Thyroid gland (tissue), 4 donors: Measurements from ENCODE around the gene TEFM. TPM values are rescaled to one million over a fixed set of nuclear protein-coding genes. Genes with fewer than 3 reads are reported as not detected.
"Not testable (repeated sequence)": the region's sequence is repeated elsewhere in the genome, so short reads cannot be mapped to it uniquely, and the experiment has no call there.

Source experiments
- DNase-seq, 2 donors: peaks; one replicate each; pipeline ENCODE4 v3.0.0-alpha.2; 2019
- H3K27ac ChIP-seq, 3 donors: fragments of 200-600 bp; sonication (generic); 1 replicate in 2 of 3; 2 replicates in 1 of 3; pipeline ENCODE4 v1.5.1; 2016 to 2019; ENCODE audit warnings: mild to moderate bottlenecking in 1 of 3, moderate library complexity in 1 of 3
- H3K27me3 ChIP-seq: fragments of 200-600 bp; sonication (generic); one replicate; pipeline ENCODE4 v1.5.1; 2019
- H3K36me3 ChIP-seq, 2 donors: fragments of 200-600 bp; sonication (generic); one replicate each; pipeline ENCODE4 v1.5.1; 2016 to 2019
- H3K4me1 ChIP-seq, 2 donors: fragments of 200-600 bp; sonication (generic); one replicate each; pipeline ENCODE4 v1.5.1; 2017 to 2019
- H3K4me3 ChIP-seq, 3 donors: fragments of 200-600 bp; sonication (generic); replicated peaks in 1 of 3; 1 replicate in 2 of 3; 2 replicates in 1 of 3; pipeline ENCODE4 v1.5.1; 2016; ENCODE audit warnings: mild to moderate bottlenecking in 1 of 3
- H3K9me3 ChIP-seq: fragments of 200-600 bp; sonication (generic); one replicate; pipeline ENCODE4 v1.5.1; 2017
- CTCF ChIP-seq, 6 experiments: fragments of 200-600 bp in 3 of 6; fragments of 450-650 bp in 3 of 6; sonication (generic) in 3 of 6; IDR thresholded peaks; one replicate each; pipeline ENCODE4 v1.5.1; 2016 to 2019; ENCODE audit warnings: antibody characterized with exemption in 6 of 6, mild to moderate bottlenecking in 2 of 6, inconsistent platforms in 1 of 6, moderate library complexity in 1 of 6
- POLR2A ChIP-seq, 2 donors: fragments of 450-650 bp; IDR thresholded peaks; one replicate each; pipeline ENCODE4 v1.6.1; 2017; ENCODE audit warnings: antibody characterized with exemption in 2 of 2, mild to moderate bottlenecking in 2 of 2, moderate library complexity in 1 of 2
- whole genome bisulfite sequencing, 2 donors: methylation state at CpG; one replicate each; pipeline ENCODE4 v1.1.5; 2017; 5-methylcytosine and 5-hydroxymethylcytosine counted together
- intact Hi-C: fragments of 100-400 bp; cut with DNase I; formaldehyde crosslinking; loops from one replicate; pipeline ENCODE4 v1.15.1; 2023
- total RNA-seq, 4 donors: library from RNA; depleted of rRNA; stranded (reverse); fragments of >200 nt; gene quantifications; one replicate each; pipeline ENCODE4 v1.2.3, GENCODE V29; 2016

The TEFM gene
- total RNA-seq, 4 donors from 2014 or later = 7.0 to 16.8 (median 13.5) TPM

DNA sequence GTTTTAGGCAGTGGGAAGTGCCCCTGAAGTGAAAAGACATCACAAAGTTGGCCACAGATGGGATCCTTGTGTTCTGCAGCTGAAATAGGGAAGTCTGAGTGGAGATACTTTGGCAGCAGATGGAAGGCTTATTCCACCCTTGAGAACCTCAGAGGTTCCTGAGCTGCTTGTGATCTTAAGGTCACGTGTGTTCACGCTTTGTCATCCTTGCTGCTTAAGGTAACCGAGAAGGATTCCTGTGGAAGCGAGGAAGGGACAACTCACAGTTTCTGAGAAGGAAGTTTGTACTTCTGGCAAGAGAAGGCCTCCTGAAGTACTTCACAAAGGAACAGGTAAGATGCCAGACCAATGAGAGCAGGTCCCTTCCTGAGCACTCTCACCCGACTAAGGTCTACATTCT is 27.9 kb upstream of the TEFM start:
- no peaks in the 10 kb centered on the region for H3K9me3 ChIP-seq
- TF ChIP-seq POLR2A (IDR thresholded peaks at IDR 0.05) = no peak
- no peak for TF ChIP-seq CTCF (IDR thresholded peaks at IDR 0.05)
- no peaks in the 10 kb centered on the region for H3K4me1 ChIP-seq
- H3K27me3 ChIP-seq = no peaks in the 10 kb centered on the region
- 43 to 50% methylated on average over 5 of the region's 5 CpGs for WGBS, 2 donors
- no peak for DNase-seq
- H3K27ac ChIP-seq = no peak overlapping the region
- no peak overlapping the region for H3K4me3 ChIP-seq
- no peaks in the 10 kb centered on the region for H3K36me3 ChIP-seq
- intact Hi-C loops = no loop called here

- H3K27me3 ChIP-seq, DNase-seq, intact Hi-C loops, H3K4me1 ChIP-seq, H3K9me3 ChIP-seq, H3K36me3 ChIP-seq, H3K27ac ChIP-seq, H3K4me3 ChIP-seq: not testable (repeated sequence)
- WGBS, 2 donors = 88 to 91% methylated on average over 8 of the region's 8 CpGs
Observed at GRCh38 chr17:30931582-30931981, 25.5 kb upstream of the TEFM start.

DNA sequence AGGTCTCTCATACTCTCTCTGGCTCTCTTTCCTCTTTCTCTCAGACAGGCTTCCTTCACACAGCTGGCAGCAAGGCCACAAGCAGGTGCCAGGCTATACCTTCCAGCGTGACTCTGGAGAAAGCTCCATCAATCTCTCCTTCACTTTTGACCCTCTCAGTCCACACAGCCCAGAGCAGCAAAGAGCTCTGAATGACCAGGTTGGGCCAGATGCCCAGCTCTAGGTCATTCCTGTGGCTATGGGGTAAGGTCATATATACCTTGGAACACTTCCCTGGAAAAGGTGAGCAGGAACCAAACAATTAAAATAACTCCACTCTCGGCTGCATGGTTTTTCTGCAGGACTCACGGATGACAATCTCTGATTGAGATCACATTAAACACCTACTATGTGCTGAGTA is 24.5 kb upstream of the TEFM start:
- Histone ChIP-seq H3K27me3 (no peaks in the 10 kb centered on the region), H3K27ac (no peak overlapping the region), H3K36me3 (no peaks in the 10 kb centered on the region), H3K4me1 (no peaks in the 10 kb centered on the region), H3K9me3 (no peaks in the 10 kb centered on the region), H3K4me3 (no peak overlapping the region)
- intact Hi-C loops = no loop called here
- WGBS, 2 donors = 94 to 95% methylated on average over 3 of the region's 3 CpGs
- TF ChIP-seq CTCF (IDR thresholded peaks at IDR 0.05) (no peak), POLR2A (IDR thresholded peaks at IDR 0.05) (no peak)
- DNase-seq = no peak

DNA sequence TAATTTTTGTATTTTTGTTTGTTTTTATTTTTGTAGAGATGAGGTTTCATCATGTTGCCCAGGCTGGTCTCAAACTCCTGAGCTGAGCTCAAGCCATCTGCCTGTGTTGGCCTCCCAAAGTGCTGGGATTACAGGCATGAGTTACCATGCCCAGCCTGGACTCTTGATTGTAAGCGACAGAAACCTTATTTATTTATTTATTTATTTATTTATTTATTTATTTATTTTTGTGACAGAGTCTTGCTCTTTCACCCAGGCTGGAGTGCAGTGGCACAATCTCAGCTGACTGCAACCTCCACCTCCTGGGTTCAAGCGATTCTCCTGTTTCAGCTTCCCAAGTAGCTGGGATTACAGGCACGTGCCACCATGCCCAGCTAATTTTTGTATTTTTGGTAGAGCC is 23.8 kb upstream of the TEFM start:
- intact Hi-C loops, H3K27ac ChIP-seq, H3K4me3 ChIP-seq, H3K9me3 ChIP-seq, H3K36me3 ChIP-seq, H3K27me3 ChIP-seq, DNase-seq, H3K4me1 ChIP-seq: not testable (repeated sequence)
- 90 to 93% methylated on average over 3 of the region's 3 CpGs for WGBS, 2 donors

DNA sequence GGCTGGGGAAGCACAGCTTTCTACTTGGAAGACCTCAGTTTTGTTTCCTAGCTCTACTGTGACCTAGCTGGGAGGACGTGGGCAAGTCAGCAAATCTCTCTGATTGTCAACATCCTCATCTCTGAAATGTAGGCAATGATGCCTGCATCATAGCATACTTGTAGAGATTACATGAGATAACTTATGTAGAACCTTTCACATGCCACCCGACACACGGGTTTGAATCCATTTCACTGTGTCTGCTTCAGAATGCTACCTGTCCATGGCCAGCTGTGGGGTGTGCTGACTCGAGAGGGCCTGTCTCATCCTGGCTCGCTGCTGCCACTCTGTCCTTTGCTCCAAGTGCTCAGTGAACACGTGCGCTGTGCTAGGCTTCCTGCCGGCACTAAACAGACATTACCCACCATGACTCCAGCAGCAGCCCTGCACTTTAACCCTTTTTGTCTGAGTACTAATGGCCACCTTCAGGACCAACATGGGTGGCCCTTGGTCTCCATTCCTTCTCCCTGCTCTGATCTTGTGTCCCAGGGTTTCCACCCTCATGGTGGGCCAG is 23.1 kb upstream of the TEFM start:
- no peak for DNase-seq
- no peak overlapping the region for H3K4me3 ChIP-seq
- H3K4me1 ChIP-seq = no peaks in the 10 kb centered on the region
- no peaks in the 10 kb centered on the region for H3K36me3 ChIP-seq
- no peak for TF ChIP-seq CTCF (IDR thresholded peaks at IDR 0.05)
- no peak for TF ChIP-seq POLR2A (IDR thresholded peaks at IDR 0.05)
- H3K9me3 ChIP-seq = no peaks in the 10 kb centered on the region
- intact Hi-C loops = no loop called here
- no peaks in the 10 kb centered on the region for H3K27me3 ChIP-seq
- no peak overlapping the region for H3K27ac ChIP-seq
- WGBS, 2 donors = 51 to 62% methylated on average over 8 of the region's 8 CpGs

DNA sequence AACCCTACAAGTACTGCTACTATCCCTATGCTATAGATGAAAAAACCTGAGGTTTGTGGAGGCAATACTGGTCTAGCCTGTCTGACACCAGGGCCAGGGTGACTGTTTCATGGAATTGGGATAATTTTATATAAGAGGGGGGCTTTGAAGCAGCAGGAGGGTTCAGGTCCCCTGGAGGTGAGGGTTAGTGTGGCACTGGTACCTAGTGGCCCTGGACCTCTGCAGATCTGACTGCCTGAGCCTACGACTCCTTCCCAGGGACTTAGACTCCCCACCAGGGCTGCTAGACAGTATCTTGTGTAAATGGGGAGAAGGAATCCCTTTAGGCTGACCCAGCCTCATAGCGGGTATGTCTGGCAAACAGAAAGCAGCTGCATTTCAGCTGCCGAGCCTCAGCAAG is 22.5 kb upstream of the TEFM start:
- Histone ChIP-seq H3K9me3 (no peaks in the 10 kb centered on the region), H3K36me3 (no peaks in the 10 kb centered on the region), H3K27me3 (no peaks in the 10 kb centered on the region), H3K4me1 (no peaks in the 10 kb centered on the region), H3K4me3 (no peak overlapping the region), H3K27ac (no peak overlapping the region)
- intact Hi-C loops = no loop called here
- WGBS, 2 donors = 88 to 94% methylated on average over 3 of the region's 3 CpGs
- TF ChIP-seq POLR2A (IDR thresholded peaks at IDR 0.05) (no peak), CTCF (IDR thresholded peaks at IDR 0.05) (no peak)
- DNase-seq = no peak
